Breast epithelium (tissue), 4 donors: ENCODE data around the gene KCNJ10. TPM values are rescaled to one million over a fixed set of nuclear protein-coding genes. Genes with fewer than 3 reads are reported as not detected.

Experiments used
- DNase-seq, 2 donors: peaks; one replicate each; pipeline ENCODE4 v3.0.0-alpha.2; 2019; ENCODE audit warnings: low spot score in 2 of 2
- H3K27ac ChIP-seq, 2 donors: fragments of 200-600 bp; sonication (generic) in 1 of 2; one replicate each; pipeline ENCODE4 v1.5.1; 2016 to 2019; ENCODE audit warnings: mild to moderate bottlenecking in 1 of 2
- H3K27me3 ChIP-seq, 2 donors: fragments of 200-600 bp; sonication (generic) in 1 of 2; one replicate each; pipeline versions ENCODE4 v1.5.1 to v1.6.0; 2017 to 2019; ENCODE audit warnings: control low read depth in 1 of 2, mild to moderate bottlenecking in 1 of 2
- H3K36me3 ChIP-seq: fragments of 200-600 bp; one replicate; pipeline ENCODE4 v1.5.1; 2019
- H3K4me1 ChIP-seq, 2 donors: fragments of 200-600 bp; sonication (generic); one replicate each; pipeline ENCODE4 v1.5.1; 2016 to 2019; ENCODE audit warnings: control low read depth in 1 of 2
- H3K4me3 ChIP-seq, 3 donors: fragments of 200-600 bp; sonication (generic); 1 replicate in 2 of 3; 2 replicates in 1 of 3; pipeline ENCODE4 v1.5.1; 2016 to 2019; ENCODE audit warnings: mild to moderate bottlenecking in 3 of 3, moderate library complexity in 2 of 3
- H3K9me3 ChIP-seq, 2 donors: fragments of 200-600 bp; sonication (generic) in 1 of 2; one replicate each; pipeline ENCODE4 v1.5.1; 2016 to 2019; ENCODE audit warnings: control low read depth in 1 of 2
- POLR2A ChIP-seq: fragments of 450-650 bp; IDR thresholded peaks from one replicate; pipeline ENCODE4 v1.6.1; 2016; ENCODE audit warnings: antibody characterized with exemption, mild to moderate bottlenecking, moderate library complexity
- POLR2AphosphoS5 ChIP-seq, 3 donors: sonication (generic); formaldehyde crosslinking; IDR thresholded peaks; one replicate each; pipeline ENCODE4 v1.6.1; 2017; ENCODE audit warnings: antibody characterized with exemption in 3 of 3
- intact Hi-C: fragments of 100-400 bp; cut with DNase I; formaldehyde crosslinking; loops from one replicate; pipeline ENCODE4 v1.15.1; 2023; ENCODE audit warnings: low total_unique reads
- total RNA-seq, 3 donors: library from RNA; depleted of rRNA; stranded (reverse); fragments of >200 nt; gene quantifications; one replicate each; pipeline ENCODE4 v1.1.0, GENCODE V29; 2016
- TF ChIP-seq, protein P1 (sequence below), 3 donors: fragments of 450-650 bp; IDR thresholded peaks; one replicate each; pipeline ENCODE4 v1.5.1; 2016 to 2017; ENCODE audit warnings: antibody characterized with exemption in 3 of 3, mild to moderate bottlenecking in 3 of 3, moderate library complexity in 3 of 3

KCNJ10 gene
- total RNA-seq, 3 donors from 2014 or later, result 0.15 TPM; not detected in 2

DNA sequence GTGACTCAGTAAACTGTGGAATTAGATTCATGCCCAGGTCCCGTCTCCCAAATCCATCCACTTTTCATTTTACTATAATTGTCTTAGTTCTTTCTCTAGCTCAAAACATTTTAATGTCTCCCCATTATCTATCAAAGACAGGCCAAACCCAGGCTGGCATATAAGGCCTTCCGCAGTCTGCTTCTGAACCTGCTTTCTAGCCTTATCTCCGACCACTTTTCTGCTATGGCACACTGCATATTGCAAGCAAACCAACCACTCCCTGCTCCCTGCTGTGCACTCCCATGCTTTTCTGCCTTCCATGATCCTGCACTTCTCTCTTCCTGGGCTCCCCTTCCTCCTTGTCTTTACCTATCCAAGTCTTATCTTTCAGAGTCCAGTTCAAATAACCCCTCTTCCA is 20.9 kb downstream of the KCNJ10 start:
- no peak for DNase-seq
- no peaks in the 10 kb centered on the region for H3K4me1 ChIP-seq
- no peaks in the 10 kb centered on the region for H3K9me3 ChIP-seq
- TF ChIP-seq POLR2AphosphoS5 (IDR thresholded peaks at IDR 0.05) (no peak), POLR2A (no peak)
- TF ChIP-seq, protein P1, sequence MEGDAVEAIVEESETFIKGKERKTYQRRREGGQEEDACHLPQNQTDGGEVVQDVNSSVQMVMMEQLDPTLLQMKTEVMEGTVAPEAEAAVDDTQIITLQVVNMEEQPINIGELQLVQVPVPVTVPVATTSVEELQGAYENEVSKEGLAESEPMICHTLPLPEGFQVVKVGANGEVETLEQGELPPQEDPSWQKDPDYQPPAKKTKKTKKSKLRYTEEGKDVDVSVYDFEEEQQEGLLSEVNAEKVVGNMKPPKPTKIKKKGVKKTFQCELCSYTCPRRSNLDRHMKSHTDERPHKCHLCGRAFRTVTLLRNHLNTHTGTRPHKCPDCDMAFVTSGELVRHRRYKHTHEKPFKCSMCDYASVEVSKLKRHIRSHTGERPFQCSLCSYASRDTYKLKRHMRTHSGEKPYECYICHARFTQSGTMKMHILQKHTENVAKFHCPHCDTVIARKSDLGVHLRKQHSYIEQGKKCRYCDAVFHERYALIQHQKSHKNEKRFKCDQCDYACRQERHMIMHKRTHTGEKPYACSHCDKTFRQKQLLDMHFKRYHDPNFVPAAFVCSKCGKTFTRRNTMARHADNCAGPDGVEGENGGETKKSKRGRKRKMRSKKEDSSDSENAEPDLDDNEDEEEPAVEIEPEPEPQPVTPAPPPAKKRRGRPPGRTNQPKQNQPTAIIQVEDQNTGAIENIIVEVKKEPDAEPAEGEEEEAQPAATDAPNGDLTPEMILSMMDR (IDR thresholded peaks at IDR 0.05), result no peak
- H3K4me3 ChIP-seq, result no peak overlapping the region
- H3K27me3 ChIP-seq, result no peaks in the 10 kb centered on the region
- H3K36me3 ChIP-seq, result no peaks in the 10 kb centered on the region
- intact Hi-C loops, result no loop called here
- H3K27ac ChIP-seq, result no peak overlapping the region

DNA sequence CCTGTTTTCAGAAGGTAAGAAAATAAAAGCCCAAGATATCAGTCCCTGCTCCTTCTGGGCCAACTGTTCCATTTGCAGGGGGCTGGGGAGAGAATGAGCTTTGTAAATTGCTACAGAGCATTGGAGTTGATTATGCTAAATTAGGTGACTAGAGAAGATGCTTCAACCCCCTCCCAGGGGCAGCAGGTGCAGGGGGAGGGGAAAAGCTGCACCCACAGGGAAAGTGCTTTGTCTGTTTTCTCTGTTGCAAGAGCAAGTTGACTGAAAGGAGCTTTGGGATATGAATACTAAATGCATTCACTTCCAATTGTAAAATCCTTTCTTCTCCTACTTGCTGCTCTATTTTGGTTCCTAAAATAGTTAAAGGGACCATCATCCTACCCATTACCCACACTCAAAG is 21.6 kb downstream of the KCNJ10 start:
- Histone ChIP-seq H3K4me3 (no peak overlapping the region), H3K36me3 (no peaks in the 10 kb centered on the region), H3K27ac (no peak overlapping the region), H3K9me3 (no peaks in the 10 kb centered on the region), H3K27me3 (no peaks in the 10 kb centered on the region), H3K4me1 (no peaks in the 10 kb centered on the region)
- no peak for TF ChIP-seq POLR2A
- TF ChIP-seq, protein P1 (IDR thresholded peaks at IDR 0.05), result no peak
- TF ChIP-seq POLR2AphosphoS5 (IDR thresholded peaks at IDR 0.05), result no peak
- intact Hi-C loops, result no loop called here
- no peak for DNase-seq

DNA sequence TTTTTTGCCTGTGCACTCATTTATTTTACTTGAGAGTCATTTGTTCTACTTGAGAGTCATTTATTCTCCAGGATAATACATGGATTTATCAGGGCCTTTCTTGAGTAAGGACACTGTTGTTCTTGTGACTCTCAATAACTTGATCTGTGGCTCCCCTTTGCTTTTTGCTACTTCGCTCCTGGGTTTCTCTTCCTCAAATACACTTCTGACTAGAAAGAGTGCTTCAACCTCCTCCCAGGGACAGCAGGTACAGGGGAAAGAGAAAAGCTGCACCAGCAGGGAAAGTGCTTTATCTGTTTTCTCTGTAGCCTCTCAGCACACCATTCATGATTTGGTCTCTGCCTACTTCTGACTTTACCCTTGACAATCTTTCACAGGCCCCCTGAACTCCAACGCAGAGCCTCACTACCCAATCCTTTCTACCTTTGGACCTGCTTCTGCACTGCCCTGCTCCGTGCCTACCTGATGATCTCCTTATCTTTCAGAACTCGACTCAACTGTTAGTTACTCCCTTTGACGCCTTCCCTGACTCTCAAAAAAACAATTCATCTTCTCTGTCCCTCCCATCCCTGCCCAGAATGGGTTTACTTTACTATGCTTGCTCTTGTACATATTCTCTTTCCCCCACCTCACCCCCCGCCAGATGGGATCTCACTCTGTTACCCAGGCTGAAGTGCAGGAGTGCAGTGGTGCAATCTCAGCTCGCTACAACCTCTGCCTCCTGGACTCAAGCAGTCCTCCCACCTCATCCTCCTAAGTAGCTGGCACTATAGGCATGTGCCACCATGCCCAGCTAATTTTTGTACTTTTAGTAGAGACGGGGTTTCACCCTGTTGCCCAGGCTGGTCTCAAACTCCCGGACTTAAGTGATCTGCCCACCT is 22.6 kb downstream of the KCNJ10 start:
- no peak for TF ChIP-seq POLR2A
- no peak for TF ChIP-seq POLR2AphosphoS5 (IDR thresholded peaks at IDR 0.05)
- TF ChIP-seq, protein P1 (IDR thresholded peaks at IDR 0.05), result no peak
- intact Hi-C loops, result no loop called here

DNA sequence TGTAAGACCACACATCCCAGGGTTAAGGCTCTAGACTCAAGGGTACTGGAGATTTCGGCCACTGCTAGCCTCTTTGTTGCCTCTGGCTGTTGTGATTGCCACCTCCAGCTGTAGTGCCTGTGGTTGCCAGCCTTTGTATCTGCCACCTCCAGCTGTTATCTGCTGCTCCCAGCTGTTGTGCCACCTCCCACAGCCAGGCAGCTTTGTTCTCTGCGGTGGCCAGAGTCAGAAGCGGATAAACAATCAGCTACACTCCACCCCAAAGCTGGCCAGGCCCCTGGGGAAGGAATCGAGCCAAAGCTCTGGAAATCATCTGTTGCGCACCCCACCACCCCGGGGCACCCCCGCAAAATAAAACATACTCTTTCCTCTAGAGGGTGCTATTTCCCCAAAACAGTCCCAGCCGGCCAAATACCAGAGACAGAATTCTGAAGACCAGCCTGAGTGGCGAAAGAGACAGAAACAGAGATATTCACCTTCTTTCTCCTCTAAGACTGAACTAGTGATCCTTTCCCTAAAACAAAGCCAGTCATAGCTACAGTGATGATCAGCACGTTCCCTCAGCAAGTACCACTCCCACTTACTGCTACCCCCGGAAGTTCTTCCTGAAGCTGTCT is 23.4 kb downstream of the KCNJ10 start:
- intact Hi-C loops, result no loop called here
- no peak for TF ChIP-seq POLR2AphosphoS5 (IDR thresholded peaks at IDR 0.05)
- TF ChIP-seq POLR2A, result no peak
- TF ChIP-seq, protein P1 (IDR thresholded peaks at IDR 0.05), result peak; percentile 13 to 67 (median 63)
- no peak for DNase-seq
- Histone ChIP-seq H3K4me1 (no peaks in the 10 kb centered on the region), H3K36me3 (no peaks in the 10 kb centered on the region), H3K27ac (no peak overlapping the region), H3K27me3 (no peaks in the 10 kb centered on the region), H3K9me3 (no peaks in the 10 kb centered on the region), H3K4me3 (peak overlapping the region in 1 of 3 donors; percentile 2)

More for the DNA sequence above, 22.6 kb downstream of the KCNJ10 start:
- H3K4me3 ChIP-seq, result no peak overlapping the region
- no peaks in the 10 kb centered on the region for H3K36me3 ChIP-seq
- no peaks in the 10 kb centered on the region for H3K9me3 ChIP-seq
- H3K27me3 ChIP-seq, result no peaks in the 10 kb centered on the region
- no peak overlapping the region for H3K27ac ChIP-seq
- DNase-seq, result no peak
- no peaks in the 10 kb centered on the region for H3K4me1 ChIP-seq

DNA sequence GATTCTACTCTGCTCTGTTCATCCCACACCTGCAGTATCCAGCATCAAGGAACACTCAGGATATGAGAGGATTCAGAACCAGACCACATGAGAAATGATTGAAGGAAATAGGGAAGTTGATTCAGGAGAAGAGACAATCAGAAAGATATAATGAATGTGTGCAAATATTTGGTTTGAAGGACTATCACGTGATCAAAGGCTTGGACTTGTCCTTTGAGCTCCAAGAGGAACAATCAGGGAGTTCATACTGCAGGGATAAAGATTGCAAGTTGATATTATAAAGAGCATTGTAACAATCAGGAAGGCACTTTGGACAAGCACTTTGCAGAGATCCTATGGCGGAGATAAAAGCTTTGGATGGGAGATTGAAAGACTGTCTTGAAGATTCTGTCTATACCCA is 24.3 kb downstream of the KCNJ10 start:
- H3K27ac ChIP-seq, result no peak overlapping the region
- no peak for DNase-seq
- H3K9me3 ChIP-seq, result no peaks in the 10 kb centered on the region
- H3K27me3 ChIP-seq, result no peaks in the 10 kb centered on the region
- intact Hi-C loops, result no loop called here
- H3K36me3 ChIP-seq, result no peaks in the 10 kb centered on the region
- no peak overlapping the region for H3K4me3 ChIP-seq
- no peaks in the 10 kb centered on the region for H3K4me1 ChIP-seq
- no peak for TF ChIP-seq POLR2AphosphoS5 (IDR thresholded peaks at IDR 0.05)
- TF ChIP-seq, protein P1 (IDR thresholded peaks at IDR 0.05), result no peak
- TF ChIP-seq POLR2A, result no peak
